NCI-H345 (cell line): ENCODE data around the gene TRIB2.

Source experiments
- DNase-seq: peaks from one replicate; lab custom pipeline; 2025; lab: John Stamatoyannopoulos, UW

The TRIB2 gene

DNA sequence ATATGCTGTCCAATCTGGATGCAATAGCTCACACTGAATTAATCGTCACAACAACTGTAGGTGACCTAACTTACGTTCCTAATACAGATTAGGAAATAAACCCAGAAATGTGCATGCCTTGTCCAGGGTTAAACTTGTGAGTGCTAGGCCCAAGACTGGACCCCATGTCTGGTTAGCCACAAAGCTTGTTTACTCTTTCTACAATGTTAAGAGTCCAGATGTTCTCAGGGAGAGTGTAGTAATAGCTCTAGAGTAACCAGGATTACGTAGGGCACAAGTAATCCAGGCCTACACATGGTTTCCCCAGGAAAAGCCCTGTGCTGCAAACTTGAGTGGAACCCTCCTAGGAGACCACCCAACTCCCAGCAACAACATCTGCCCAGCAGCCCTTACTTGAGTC, 26.2 kb downstream of the TRIB2 start:
- DNase-seq: no peak

DNA sequence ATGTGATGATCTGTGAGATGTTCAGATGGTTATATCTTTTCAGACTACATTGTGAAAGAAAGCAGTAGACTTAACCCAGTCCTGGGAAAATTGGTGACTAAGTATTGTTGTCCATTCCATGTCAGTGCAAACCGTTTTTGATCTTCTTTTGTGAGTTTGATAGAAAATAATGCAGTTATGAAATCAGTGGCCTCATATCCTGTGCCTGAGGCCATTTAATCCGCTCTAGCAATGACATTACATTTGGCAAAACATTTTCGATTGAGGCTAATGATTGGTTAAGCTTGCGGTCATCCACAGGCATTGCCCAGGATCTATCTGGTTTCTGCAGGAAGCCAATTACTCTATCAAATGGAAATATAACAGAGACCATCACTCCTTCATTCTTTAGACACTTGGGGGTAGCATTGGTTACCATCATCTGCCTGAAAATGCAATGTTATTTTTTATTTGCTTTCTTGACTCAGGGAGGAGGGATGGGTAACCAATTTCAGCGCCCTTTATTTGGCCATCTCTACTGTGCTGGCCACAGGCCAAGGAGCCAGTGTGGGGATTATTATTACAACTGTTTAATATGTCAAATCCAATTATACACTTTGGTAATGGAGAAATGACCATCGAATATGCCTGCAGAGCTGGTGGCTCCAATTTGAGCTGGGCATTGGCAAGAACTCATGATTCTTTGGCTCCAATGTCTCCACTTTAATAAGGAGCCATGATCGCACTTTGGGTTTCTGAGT, 33.6 kb downstream of the TRIB2 start:
- no peak for DNase-seq

DNA sequence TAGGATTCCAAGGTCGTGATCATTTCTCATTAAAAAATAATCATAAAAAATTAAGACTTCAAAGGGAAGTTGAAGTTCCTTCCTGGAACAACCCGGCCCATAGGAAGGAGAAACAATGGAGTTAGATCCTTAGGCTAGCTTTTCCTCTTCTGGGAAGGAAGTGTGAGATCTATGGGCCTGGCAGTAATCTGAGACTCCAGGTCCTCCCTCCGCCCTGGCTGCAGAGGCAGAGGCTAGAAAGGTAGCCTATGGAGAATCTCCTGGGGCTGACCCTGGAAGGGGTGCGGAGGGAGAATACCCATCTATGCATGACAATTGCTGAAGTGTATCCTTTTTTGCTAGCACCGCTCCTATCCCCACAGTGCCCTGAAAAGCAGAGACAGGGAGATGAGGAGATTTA, 37.9 kb downstream of the TRIB2 start:
- no peak for DNase-seq

DNA sequence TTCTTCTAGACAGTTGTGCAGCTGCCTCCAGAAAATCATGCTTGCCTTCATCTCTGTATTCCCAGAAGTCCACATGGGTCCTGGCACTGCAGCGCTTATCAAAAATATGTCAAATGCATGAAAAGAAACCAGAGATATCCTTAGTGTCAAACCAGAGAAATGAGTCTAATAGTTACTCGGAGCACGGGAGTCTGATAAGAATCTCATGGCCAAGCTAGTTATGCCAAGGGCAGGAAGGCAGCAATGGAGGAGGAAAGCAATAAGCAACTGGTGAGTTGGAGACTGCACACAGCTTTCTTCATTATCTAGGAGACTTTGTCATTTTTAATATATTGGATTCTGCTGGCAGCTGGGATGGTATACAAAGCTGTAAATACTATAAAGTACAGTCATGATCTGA, 38.6 kb downstream of the TRIB2 start:
- DNase-seq: no peak

DNA sequence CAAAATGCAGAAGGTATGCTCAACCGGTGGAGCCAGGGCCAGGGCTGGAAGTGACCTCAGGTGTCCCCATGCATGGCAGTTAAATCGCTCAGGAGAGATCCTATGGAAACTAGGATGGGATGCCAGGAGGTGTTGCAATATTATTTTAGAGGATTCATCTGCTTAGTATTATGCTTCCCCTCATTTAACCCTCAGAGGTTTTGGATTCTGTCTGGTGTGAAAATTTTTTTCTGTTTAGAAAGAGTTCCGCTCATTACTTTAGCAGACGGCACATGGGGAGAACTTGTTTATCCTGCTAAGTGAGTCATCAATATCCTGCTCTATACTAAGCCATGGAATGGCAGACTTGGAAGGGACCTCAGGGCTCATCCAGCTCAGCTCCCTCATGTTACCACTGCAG, 42.5 kb downstream of the TRIB2 start:
- DNase-seq: no peak

DNA sequence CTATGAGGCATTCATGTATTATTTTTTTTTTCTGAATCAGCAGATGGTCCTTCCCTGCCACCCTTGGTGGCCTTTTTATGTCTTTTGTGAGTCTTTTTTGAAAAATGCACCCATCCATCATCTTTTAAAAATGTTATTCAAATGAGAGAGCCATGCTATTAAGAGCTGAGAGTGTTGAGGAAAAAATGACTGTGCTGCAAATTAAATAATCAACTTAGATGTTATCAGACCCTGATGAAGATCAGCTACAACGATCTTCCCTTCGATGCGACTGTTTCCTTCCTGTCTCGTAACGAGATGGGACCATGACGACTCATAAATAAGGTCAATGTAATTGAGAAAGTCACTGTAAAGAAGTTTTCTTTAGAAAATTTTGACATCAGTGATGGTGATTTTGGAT, 44.4 kb downstream of the TRIB2 start:
- DNase-seq: no peak

DNA sequence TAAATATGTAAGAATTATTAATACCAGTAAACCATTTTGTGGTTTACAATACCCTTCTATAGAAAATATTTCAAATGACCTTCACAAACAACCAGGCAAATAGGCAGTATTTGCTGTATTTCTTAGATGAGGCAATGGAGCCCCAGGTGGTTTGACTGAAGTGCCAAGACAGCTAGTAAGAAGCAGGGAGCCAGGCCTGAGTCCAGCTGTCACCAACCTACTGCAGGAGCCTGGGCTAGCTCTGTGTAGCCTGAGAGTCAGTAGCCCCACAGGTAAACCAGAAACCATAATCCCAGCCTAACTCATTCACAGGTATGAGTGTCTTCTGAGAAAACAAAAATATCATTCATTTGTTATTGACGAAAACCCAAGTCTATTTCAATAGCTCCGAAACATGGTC, 45.6 kb downstream of the TRIB2 start:
- no peak for DNase-seq

DNA sequence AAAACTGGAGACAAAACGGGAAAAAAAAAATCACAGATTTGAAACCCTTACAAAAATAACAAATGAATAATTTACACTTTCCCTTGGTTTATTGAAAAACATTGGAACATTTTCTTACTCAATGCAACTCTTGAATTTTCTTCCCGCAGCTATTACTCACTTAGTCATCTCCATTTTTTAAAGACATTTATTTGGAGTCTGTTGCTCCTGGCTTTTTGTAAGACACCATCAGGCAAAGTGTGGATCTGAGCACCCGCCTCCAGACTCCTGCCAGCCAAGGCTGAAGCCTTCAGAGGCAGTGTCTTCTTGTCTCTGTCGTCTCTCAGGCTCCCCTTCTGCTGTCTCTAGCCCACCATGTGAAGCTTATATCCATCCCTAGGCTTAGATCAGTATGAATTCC, 46.2 kb downstream of the TRIB2 start:
- no peak for DNase-seq

DNA sequence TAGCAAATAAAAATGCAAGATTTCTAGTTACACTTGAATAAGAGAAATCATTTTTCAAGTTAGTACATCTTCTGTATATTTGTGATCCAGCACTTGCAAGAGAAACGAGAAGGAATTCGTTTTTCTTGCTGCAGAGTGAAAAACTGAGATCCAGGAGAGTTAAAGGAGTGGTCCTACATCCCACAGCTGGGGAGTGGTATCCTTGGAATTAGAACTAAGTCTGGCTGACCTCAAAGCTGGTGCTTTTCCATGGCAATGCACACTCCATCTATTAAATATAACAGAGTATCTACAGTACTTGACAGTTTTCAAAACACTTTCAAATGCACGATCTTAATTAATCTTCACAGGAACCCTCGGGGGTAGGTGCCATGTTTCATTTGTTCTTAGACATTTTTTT, 46.8 kb downstream of the TRIB2 start:
- no peak for DNase-seq

DNA sequence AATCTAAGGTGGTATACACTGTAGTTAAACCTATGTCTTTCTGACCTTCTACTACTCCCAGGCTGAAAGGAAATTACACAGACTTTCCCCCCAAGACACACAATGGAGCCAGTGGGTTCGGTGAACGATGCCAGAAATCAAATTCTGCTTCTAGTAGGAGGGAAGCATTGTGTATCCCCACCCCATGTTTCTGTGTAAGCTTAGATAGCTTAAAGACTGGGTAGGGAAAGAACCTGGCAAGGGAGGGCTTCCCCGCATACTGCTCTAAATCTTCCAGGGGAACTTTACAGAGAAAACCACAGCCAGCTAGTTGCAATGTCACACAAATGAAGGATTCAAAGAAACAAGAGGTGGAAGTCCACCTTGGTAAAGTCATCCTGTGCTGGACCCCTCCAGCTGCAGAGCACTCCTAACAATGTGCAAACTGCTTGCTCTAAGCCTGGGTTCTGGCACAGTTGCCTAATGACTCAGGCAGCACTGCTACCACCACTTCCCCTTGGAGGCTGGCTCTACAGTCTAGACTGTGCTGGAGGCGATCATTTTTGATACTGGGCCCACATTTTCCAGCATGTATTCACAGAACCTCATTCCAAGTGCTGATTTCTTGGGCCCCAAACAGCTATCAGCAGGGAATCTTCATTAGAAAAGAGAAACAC, 47.5 kb downstream of the TRIB2 start:
- DNase-seq: no peak

DNA sequence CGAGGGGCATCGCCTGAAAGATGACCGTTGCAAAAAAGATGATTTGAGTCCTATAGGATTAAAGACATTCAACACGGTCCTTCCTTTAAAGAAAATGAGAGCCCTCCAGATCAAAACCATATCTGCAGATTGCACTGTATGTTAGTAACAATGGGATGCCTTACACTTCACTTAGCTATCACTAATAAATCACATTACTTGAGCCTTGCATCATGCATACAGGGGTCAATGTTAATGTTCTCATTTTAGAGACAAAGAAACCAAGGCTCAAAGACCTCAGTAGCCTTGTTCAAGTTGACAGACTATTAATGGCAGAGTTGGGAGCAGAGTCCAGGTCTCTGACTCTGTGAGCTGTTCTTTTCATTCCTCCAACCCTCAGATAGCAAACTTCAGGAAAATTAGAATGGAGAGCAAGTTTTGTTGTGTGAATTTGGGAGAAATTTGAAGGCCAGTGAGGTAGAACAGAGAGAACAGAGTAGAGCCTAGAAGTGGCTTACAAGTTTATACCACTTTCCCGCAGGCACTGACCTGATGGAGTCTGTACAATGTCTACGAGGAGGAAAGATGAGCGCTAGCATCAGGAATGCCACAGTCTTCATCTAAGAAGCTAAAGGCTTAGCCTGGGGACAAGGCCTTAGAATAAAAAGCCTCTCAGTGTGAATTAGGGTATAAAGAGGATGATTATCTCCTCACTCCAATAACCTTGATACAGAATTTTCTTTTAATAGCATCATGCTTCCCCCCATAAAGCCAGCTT, 48.3 kb downstream of the TRIB2 start:
- DNase-seq: no peak

DNA sequence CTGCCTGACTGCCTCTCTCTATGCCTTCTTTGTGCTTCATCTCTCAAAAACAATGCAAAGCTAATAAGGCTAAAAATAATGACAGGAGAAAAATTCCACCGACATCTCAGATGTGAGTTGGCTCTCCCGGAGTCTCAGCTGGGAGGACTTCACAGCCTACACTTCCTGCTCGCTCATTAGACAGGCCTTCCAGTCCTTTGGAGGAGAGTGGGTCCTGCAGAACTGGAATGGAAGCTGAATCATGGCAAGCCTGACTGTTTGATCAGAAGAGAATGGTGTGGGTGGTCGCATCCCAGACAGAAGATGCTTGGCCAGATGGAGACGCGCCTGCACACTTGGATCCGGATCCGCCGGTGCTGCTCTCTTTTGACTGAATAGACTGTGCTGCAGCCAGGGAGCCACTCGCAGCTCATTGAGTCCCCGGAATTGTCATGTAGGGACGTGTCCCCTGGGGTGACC, 49.7 kb downstream of the TRIB2 start:
- DNase-seq: no peak

DNA sequence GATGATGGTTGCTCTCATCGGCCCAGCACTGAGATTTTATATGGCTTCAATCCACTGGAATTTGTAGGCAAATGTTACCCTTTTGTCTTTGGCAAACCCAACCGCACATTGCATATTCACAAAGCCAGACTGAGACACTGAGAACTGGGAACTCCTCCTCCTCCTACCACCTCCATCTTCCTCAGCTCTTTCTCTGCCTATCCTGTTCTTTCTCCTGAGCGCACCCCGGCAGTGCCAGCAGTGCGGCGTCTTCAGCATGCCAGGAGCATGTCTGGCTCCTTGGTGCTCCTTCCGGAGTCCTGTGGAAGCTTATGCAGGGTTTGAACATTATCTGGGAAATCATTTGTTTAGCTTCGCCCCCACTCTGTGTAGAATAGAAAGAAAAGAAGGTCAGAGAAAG, 50.8 kb downstream of the TRIB2 start:
- no peak for DNase-seq

DNA sequence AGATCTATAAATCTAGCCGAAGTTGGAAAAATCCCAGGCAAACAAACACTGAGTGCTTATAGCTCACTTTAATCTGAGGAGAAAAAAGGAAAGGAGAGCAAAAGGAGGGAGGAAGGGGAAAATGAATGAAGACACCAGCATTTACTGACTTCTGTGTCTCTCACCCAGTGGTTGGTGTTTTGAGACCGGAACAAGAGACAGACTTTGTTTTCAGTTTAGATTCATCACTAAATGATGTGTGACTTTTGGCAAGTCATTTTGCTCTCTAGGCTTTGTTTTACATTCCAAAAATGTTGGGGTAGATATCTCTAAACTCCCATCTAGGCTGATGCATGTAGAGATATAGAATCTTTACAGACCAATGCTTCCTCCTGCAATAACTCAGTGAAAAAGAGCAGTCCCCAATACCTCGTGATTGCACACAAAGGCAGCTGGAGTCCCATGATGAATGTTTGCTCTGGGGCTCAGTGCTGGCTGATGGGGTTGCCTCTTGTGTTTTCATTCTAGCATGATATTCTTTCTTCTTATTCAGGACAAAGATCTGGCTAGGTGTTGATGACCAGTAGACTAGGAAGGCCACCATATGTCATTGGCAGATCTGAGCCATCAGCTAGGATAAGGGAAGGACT, 51.4 kb downstream of the TRIB2 start:
- DNase-seq: no peak

DNA sequence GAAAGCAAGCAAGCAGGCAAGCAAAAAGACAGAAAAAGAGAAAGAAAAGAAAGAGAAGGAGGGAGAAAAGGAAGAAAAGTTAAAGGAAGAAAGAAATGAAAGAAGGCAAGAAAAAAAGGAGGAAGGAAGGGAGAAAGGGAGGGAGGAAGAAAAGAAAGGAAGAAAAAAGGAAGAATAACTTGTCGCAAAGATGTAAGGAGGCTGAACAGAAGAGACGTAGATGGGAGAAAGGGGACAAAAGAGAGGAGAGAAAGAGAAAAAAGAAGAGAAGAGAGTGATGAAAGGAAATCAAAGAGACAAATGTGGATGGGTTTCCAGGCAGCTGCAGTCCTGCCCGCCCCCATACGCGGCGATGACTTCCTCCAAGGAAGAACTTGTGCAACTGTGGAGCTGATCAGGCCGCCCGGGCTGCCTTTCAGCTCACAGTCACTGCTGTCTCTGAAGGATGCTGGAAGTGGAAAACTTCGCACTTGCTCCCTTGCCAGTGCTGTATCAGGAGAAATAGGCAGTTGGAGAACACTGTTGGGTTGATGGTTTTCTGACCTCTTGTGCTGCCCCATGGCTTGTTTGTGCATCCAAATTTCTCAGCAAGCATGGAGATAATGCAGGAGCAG, 52.9 kb downstream of the TRIB2 start:
- no peak for DNase-seq

DNA sequence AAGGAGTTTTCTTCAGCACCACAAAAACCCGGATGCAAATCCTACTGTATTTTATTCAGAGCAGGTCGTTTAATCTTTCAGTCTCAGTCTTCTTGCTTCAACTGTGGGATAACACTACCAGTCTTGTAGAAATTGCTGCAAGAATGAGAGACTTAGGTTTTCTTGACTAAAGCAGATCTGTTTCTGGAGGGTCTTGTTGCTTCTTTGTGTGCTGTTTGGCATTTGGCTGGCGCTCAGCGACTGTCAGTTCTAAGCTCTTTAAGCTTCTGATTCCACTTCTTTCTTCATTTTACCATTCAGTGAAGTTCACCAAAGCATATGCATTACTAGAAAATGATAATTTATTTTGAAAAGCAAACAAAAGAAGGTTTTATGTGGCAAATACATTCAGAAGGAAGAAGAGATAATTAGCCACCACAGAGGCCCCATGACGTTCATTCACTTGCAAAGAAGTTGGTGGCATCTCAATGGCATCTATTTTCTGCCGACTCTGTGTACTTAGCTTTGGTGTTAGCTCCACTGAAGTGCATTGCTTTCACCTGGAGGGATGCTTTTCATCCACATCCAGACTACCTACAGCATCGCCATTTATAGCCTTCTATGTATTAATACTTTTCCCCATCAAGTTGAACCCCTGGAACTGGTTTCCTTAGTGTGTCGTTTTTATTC, 53.7 kb downstream of the TRIB2 start:
- no peak for DNase-seq

DNA sequence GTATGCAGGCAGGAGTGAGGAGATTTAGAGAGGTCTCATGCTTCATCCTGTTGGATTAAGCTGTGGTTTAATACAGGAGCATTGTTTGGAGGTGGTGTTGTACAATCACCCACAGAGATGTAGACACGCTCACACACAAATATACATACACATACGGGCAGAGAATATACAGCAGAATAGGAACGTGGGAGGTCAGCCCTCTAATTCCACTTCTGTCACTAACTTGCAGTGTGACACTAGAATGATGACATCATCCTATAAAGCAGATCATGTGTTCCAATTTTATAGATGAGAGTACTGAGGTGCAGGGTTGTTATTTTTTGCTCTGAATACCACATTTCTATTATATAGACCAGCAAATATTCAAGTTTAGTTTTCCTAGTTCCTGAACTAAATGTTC, 54.4 kb downstream of the TRIB2 start:
- no peak for DNase-seq

DNA sequence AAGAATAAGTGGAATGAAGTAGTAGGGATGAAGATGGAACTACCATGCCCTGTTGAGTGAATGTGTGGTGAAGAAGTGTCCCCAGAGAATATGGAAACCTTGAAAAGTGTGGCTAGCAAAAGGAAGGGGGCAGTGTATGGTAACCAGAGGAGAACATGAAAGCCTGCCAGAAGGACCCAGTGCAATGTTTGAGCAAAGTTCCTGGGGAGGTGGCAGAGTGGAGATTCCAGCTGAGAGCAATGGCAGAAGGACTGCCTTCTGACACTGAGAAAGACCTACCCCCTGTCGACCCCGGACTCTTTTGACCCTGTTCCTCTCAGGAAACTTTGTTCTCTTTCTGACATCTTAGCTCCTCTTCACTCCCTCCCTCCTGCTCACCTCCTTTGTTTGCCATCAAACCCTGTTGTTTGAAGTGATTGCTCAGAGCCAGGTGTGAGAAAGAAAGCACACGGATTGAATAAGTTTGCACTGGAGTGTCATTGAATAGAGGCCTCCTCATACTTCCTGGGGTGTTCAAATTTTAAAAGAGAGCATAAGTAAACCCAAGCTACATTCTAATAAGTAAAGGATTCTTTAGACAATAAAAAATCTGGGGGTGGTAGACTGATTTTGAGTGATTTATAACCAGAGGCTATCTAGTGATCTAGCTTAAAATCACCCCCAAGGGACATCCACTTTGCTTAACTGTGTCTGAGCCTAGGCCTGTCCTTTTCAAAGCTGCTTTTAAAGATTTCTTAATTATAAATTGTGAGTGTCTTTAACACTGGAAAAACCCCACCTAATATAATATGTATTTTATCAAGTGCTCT, 57.1 kb downstream of the TRIB2 start:
- DNase-seq: peak; percentile 71

DNA sequence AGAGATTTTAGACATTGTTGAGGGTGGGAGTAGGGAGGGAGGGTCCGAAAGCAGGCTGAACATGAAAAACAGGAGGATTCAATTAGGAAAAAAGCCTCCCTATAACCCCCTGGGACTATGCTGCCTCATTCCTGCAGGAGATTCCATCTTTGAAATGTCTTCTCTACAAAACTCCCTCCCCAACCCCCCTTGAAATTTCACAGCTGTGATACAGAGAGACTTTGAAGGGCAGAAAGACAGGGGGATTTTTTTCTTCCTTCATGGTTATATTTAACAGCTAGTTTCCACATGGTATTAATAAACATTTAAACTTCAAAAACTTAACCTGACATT, 57.6 kb downstream of the TRIB2 start:
- DNase-seq: no peak

DNA sequence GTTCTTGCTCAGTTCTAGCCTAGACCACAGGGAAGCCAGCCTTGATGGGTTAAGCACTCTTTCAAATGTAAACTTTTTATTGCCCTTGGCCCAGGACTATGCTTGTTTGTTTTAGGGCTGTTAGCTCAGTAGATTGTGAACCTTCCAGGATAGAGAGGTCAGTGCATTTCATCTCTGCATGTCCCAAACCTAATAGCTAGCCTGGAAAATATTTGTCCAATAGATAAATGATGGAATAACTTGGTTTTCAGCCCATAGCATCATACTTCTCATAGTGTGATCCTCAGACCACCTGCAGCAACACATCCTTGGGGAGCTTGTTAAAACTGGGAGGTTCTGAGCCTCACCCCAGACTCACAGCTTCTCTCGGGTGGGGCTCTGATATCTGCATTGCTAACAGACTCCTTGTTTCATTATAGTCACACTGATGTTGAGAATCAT, 59.8 kb downstream of the TRIB2 start:
- DNase-seq: no peak

DNA sequence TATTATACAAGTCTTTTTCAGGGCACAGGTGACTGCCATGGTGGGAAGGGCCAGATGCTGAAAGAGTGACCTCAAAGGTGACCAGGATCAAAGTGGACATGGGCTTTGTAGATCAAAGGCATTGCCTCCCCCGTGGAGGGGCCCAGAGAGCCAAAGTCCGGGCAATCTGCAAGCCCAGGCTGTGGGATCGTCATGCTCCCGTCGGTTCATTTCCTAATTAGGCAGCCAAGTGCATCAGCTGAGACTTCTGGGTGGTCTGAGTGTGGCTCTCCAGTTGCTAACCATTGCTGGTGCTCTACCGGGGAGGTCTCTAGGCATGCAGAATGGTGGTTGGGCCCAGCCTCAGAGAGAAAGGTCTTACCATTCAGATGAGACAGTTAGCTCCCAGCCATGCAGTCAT, 61.6 kb downstream of the TRIB2 start:
- DNase-seq: no peak
